Measurements from ENCODE around the gene DOCK6. TPM values are rescaled to one million over a fixed set of nuclear protein-coding genes. Genes with fewer than 3 reads are reported as not detected.

DOCK6 gene
- total RNA-seq, 2 donors from 2014 or later, result 77.1 to 89.2 TPM

DNA sequence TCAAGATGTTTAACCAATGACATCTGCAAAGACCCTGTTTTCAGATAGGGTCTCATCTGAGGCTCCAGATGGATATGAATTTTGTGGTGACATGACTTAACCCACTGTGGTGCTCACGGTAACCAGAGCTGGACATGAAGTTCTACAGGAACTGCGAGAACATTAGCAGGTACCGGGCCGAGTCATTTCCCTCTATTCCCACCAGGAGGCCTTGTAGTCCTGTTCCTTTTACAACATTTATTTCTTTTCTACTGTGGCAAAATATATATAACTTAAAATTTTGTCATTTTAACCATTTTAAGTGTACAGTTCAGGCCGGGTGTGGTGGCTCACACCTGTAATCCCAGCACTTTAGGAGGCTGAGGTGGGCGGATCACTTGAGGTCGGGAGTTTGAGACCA lies 26.0 kb upstream of the DOCK6 start:
- no peaks in the 10 kb centered on the region for H3K36me3 ChIP-seq (replicated peaks in 1 of 2; ENCODE audit: insufficient read depth in 1 of 2, low read depth in 2 of 2)
- no peaks in the 10 kb centered on the region for H3K9me3 ChIP-seq
- ATAC-seq (no peak), DNase-seq (peak in 1 of 4 donors; percentile 24)
- H3K27me3 ChIP-seq, result no peaks in the 10 kb centered on the region
- H3K4me3 ChIP-seq, result no peak overlapping the region
- no peak for TF ChIP-seq POLR2A (IDR thresholded peaks at IDR 0.05)
- TF ChIP-seq, protein P1, sequence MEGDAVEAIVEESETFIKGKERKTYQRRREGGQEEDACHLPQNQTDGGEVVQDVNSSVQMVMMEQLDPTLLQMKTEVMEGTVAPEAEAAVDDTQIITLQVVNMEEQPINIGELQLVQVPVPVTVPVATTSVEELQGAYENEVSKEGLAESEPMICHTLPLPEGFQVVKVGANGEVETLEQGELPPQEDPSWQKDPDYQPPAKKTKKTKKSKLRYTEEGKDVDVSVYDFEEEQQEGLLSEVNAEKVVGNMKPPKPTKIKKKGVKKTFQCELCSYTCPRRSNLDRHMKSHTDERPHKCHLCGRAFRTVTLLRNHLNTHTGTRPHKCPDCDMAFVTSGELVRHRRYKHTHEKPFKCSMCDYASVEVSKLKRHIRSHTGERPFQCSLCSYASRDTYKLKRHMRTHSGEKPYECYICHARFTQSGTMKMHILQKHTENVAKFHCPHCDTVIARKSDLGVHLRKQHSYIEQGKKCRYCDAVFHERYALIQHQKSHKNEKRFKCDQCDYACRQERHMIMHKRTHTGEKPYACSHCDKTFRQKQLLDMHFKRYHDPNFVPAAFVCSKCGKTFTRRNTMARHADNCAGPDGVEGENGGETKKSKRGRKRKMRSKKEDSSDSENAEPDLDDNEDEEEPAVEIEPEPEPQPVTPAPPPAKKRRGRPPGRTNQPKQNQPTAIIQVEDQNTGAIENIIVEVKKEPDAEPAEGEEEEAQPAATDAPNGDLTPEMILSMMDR (IDR thresholded peaks at IDR 0.05), result peak in 5 of 7 experiments; percentile 17 to 36 (median 26)
- 57 to 76% methylated on average over 7 of the region's 7 CpGs for WGBS, 2 donors
- intact Hi-C loops (cut with DNase I), result no loop called here
- no peak overlapping the region for H3K27ac ChIP-seq
- H3K4me1 ChIP-seq, result peaks cover 2% of the 10 kb centered on the region

GRCh38 chr19:11286312-11286974 lies 24.1 kb upstream of the DOCK6 start:
- no peaks in the 10 kb centered on the region for H3K9me3 ChIP-seq
- ATAC-seq (no peak), DNase-seq (peak in 1 of 4 donors; percentile 12)
- no peak for TF ChIP-seq POLR2A (IDR thresholded peaks at IDR 0.05)
- TF ChIP-seq, protein P1 (IDR thresholded peaks at IDR 0.05), result no peak
- no peak overlapping the region for H3K27ac ChIP-seq
- no peaks in the 10 kb centered on the region for H3K36me3 ChIP-seq (replicated peaks in 1 of 2; ENCODE audit: insufficient read depth in 1 of 2, low read depth in 2 of 2)
- H3K27me3 ChIP-seq, result no peaks in the 10 kb centered on the region
- intact Hi-C loops (cut with DNase I), result no loop called here
- no peak overlapping the region for H3K4me3 ChIP-seq
- no peaks in the 10 kb centered on the region for H3K4me1 ChIP-seq
- WGBS, 2 donors, result 59 to 65% methylated on average over 5 to 6 of the region's 6 CpGs

- H3K27me3 ChIP-seq, result no peaks in the 10 kb centered on the region
- no peak for TF ChIP-seq POLR2A (IDR thresholded peaks at IDR 0.05)
- TF ChIP-seq, protein P1 (IDR thresholded peaks at IDR 0.05), result no peak
- no peaks in the 10 kb centered on the region for H3K9me3 ChIP-seq
- 60 to 64% methylated on average over 6 of the region's 6 CpGs for WGBS, 2 donors
- ATAC-seq (no peak), DNase-seq (no peak)
- H3K4me3 ChIP-seq, result no peak overlapping the region
- no peak overlapping the region for H3K27ac ChIP-seq
- no peaks in the 10 kb centered on the region for H3K4me1 ChIP-seq
- no peaks in the 10 kb centered on the region for H3K36me3 ChIP-seq (replicated peaks in 1 of 2; ENCODE audit: insufficient read depth in 1 of 2, low read depth in 2 of 2)
- intact Hi-C loops (cut with DNase I), result no loop called here
Observed at GRCh38 chr19:11284515-11284914, 22.2 kb upstream of the DOCK6 start.

DNA sequence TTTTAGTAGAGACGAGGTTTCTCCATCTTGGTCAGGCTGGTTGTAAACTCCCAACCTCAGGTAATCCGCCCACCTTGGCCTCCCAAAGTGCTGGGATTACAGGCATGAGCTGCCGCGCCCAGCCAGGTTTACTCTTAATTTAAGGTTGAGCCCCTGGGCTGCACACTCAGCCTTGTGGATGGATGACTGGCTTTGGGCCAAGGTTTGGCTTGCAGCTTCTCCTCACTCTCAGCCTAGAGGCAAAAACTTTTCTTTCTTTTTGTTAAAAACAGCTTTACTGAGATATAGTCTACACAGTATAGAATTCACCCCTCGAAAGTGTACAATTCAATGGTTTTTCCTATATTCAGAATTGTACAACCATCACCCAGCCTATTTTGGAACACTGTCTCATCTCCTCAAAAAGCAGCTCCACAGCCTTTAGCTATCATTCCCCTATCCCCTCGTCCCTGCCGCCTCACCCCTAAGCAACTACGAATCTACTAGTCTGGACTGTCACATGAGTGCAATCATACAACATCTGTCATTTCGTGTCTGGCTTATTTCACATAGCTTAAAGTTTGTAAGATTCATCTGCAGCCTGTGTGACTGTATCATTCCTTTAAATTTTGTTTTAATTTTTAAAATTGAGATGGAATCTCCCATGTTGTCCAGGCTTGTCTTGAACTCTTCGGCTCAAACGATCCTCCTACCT lies 19.2 kb upstream of the DOCK6 start:
- intact Hi-C loops (cut with DNase I), result no loop called here
- no peak for ATAC-seq
- H3K27me3 ChIP-seq, result no peaks in the 10 kb centered on the region
- DNase-seq, result no peak
- H3K4me1 ChIP-seq, result no peaks in the 10 kb centered on the region
- no peaks in the 10 kb centered on the region for H3K36me3 ChIP-seq (replicated peaks in 1 of 2; ENCODE audit: insufficient read depth in 1 of 2, low read depth in 2 of 2)
- no peak for TF ChIP-seq POLR2A (IDR thresholded peaks at IDR 0.05)
- no peaks in the 10 kb centered on the region for H3K9me3 ChIP-seq
- no peak overlapping the region for H3K27ac ChIP-seq
- no peak overlapping the region for H3K4me3 ChIP-seq
- 53 to 56% methylated on average over 11 of the region's 11 CpGs for WGBS, 2 donors

DNA sequence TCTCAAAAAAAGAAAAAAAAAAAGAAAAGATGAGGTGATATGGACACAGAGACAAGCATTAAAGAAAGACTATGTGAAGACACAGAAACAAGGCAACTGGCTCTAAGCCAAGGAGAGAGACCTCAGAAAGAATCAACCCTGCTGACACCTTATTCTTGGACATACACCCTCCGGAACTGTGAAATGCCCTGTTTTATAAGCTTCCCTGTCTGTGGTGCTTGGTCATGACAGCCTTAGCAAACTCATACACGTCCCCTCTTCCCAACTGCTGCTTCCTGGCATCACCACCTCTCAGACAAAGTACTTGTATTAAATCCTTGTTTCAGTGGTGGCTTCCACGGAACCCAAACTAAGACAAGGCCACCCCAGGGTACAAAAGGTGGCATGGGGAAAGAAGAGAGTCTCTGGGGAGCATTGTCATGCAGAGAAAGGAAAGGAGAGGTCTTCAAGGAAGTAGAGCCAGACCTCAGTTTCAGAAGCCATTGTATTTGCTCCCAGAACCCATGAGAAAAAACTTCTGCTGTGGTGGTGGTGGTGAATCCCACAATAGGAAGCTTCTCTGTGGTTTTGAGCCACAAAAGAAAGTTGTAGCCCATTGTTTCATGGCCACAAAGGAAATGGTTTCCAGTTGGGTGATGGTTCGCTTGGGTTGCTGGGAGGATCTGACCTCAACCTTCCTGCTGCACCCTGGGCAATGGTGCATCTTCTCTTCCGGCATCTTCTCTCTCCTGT lies 17.3 kb upstream of the DOCK6 start:
- TF ChIP-seq, protein P1 (IDR thresholded peaks at IDR 0.05), result no peak
- no peak for TF ChIP-seq POLR2A (IDR thresholded peaks at IDR 0.05)
- Histone ChIP-seq H3K36me3 (replicated peaks in 1 of 2; ENCODE audit: insufficient read depth in 1 of 2, low read depth in 2 of 2) (no peaks in the 10 kb centered on the region), H3K27ac (no peak overlapping the region), H3K4me3 (no peak overlapping the region), H3K9me3 (no peaks in the 10 kb centered on the region), H3K27me3 (no peaks in the 10 kb centered on the region), H3K4me1 (no peaks in the 10 kb centered on the region)
- 62 to 83% methylated on average over 5 of the region's 5 CpGs for WGBS, 2 donors
- DNase-seq (no peak), ATAC-seq (no peak)
- intact Hi-C loops (cut with DNase I), result no loop called here
